Heart right ventricle (tissue), 16 donors: ENCODE results near the gene SIRT7. TPM values are rescaled to one million over a fixed set of nuclear protein-coding genes. Genes with fewer than 3 reads are reported as not detected.

Source experiments
- ATAC-seq, 8 donors: fragments of 200-7000 bp; cut with Tn5 transposase; one replicate each; pipeline ENCODE4 v1.9.1; 2020; ENCODE audit warnings: mild to moderate bottlenecking in 8 of 8, moderate library complexity in 8 of 8, moderate number of reproducible peaks in 1 of 8
- DNase-seq, 2 donors: peaks; one replicate each; pipeline ENCODE4 v3.0.0-alpha.2; 2020
- H3K27ac ChIP-seq, 10 donors: fragments of 200-600 bp; sonication (generic) in 2 of 10; one replicate each; pipeline versions ENCODE4 v1.5.0 to v1.8.0; 2020 to 2022; ENCODE audit warnings: mild to moderate bottlenecking in 3 of 10
- H3K27me3 ChIP-seq, 7 donors: fragments of 200-600 bp; one replicate each; pipeline ENCODE4 v1.8.0; 2021 to 2022; ENCODE audit warnings: mild to moderate bottlenecking in 2 of 7
- H3K36me3 ChIP-seq, 9 donors: fragments of 200-600 bp; sonication (generic) in 1 of 9; one replicate each; pipeline versions ENCODE4 v1.5.0 to v1.8.0; 2020 to 2022; ENCODE audit warnings: mild to moderate bottlenecking in 2 of 9
- H3K4me1 ChIP-seq, 9 donors: fragments of 200-600 bp; sonication (generic) in 1 of 9; one replicate each; pipeline versions ENCODE4 v1.5.0 to v1.8.0; 2020 to 2022; ENCODE audit warnings: mild to moderate bottlenecking in 4 of 9
- H3K4me3 ChIP-seq, 10 donors: fragments of 200-600 bp; sonication (generic) in 2 of 10; one replicate each; pipeline versions ENCODE4 v1.5.0 to v1.8.0; 2020 to 2022; ENCODE audit warnings: mild to moderate bottlenecking in 7 of 10, moderate library complexity in 2 of 10
- H3K9me3 ChIP-seq, 11 donors: fragments of 200-600 bp in 10 of 11; sonication (generic) in 2 of 11; one replicate each; pipeline versions ENCODE4 v1.5.0 to v1.8.0; 2013 to 2022; ENCODE audit warnings: mild to moderate bottlenecking in 2 of 11, control low read depth in 1 of 11, moderate library complexity in 1 of 11
- CTCF ChIP-seq, 9 donors: fragments of 200-600 bp; sonication (generic) in 2 of 9; IDR thresholded peaks; one replicate each; pipeline versions ENCODE4 v1.5.0 to v1.8.0; 2021 to 2022; ENCODE audit warnings: antibody characterized with exemption in 9 of 9, mild to moderate bottlenecking in 5 of 9, moderate library complexity in 1 of 9
- WGBS, 2 donors: extraction: QIAGEN DNeasy Blood & Tissue Kit; methylation state at CpG; one replicate each; pipeline ENCODE4 v1.1.7; 2013; ENCODE audit warnings: inconsistent platforms in 1 of 2; 5-methylcytosine and 5-hydroxymethylcytosine counted together
- intact Hi-C, 10 donors: fragments of 100-400 bp; cut with DNase I; formaldehyde crosslinking; loops; one replicate each; pipeline versions ENCODE4 v1.11.1 to v1.14.2; 2022
- polyA plus RNA-seq, 2 donors: library from polyadenylated mRNA; stranded (reverse); fragments of 200-250 nt; gene quantifications; one replicate each; pipeline ENCODE4 v1.2.3, GENCODE V29; 2013
- total RNA-seq, 10 donors: library from RNA; stranded (reverse); fragmentation: NEBNext Ultra II Directional in 3 of 10; extraction: Animal tissue kit (Norgen Biotek cat#: 25700) in 3 of 10; gene quantifications; one replicate each; pipeline versions ENCODE4 v1.2.1 to v1.2.4, GENCODE V29; 2021 to 2023
- donor health status: Arrhythmogenic right ventricular cardiomyopathy.
- donor health status: ischemic (EF 13 %, LVEDD 7.1; RV severe dilation, severe dysfunction).
- donor health status: healthy with polysubstance abuse.
- donor health status: DM: no; HTN: yes; CAD: no.
- donor health status: DM: no; HTN: no; CAD: no.
- donor health status: ischemic (EF 25% LVEDD 6.9; RV normal size, moderate dysfunction).
- donor health status: ischemic (EF 25% LVEDD 5.7; RV mildly dilated, moderate dysfunction).
- donor health status: healthy.
- donor health status: DM: yes; HTN: yes; CAD: no.
- donor health status: Ischemic cardiomyopathy.
- donor health status: ischemic (EF 35%, LVEDD 5.7; RV mildly dilated, moderate dysfunction).
- donor health status: nonischemic (EF 11% LVEDD 7.7; RV severe dilation, severe dysfunction).
- donor health status: DM: yes; HTN: yes; CAD: no.
- donor health status: PGD.
- donor health status: ischemic (EF 29% LVEDD 5.4; RV normal size, mild dysfunction).
- donor health status: nonischemic (EF 23%, LVEDD 6.1; RV moderate dilation, normal function).

SIRT7 gene
- total and polyA plus RNA-seq, 12 donors, result 4.4 to 15.7 (median 6.2) TPM

GRCh38 chr17:81964081-81964849 is 46.3 kb upstream of the SIRT7 start:
- no peak overlapping the region for H3K27ac ChIP-seq
- H3K9me3 ChIP-seq, result no peaks in the 10 kb centered on the region
- DNase-seq (no peak), ATAC-seq (no peak)
- peaks cover 14 to 46% (median 34%) of the 10 kb centered on the region in 9 donors for H3K4me1 ChIP-seq
- no peak overlapping the region for H3K4me3 ChIP-seq
- intact Hi-C loops, result loop anchor here in 3 of 10 donors (5.0 to 10.0 kb wide), 3 partner anchors 53 to 193 kb away; no protein-coding TSS in a partner anchor
- WGBS, 2 donors, result 62 to 64% methylated on average over 22 of the region's 22 CpGs
- no peaks in the 10 kb centered on the region for H3K36me3 ChIP-seq
- peaks cover 23 to 91% (median 59%) of the 10 kb centered on the region in 7 donors for H3K27me3 ChIP-seq
- TF ChIP-seq CTCF (IDR thresholded peaks at IDR 0.05), result no peak

DNA sequence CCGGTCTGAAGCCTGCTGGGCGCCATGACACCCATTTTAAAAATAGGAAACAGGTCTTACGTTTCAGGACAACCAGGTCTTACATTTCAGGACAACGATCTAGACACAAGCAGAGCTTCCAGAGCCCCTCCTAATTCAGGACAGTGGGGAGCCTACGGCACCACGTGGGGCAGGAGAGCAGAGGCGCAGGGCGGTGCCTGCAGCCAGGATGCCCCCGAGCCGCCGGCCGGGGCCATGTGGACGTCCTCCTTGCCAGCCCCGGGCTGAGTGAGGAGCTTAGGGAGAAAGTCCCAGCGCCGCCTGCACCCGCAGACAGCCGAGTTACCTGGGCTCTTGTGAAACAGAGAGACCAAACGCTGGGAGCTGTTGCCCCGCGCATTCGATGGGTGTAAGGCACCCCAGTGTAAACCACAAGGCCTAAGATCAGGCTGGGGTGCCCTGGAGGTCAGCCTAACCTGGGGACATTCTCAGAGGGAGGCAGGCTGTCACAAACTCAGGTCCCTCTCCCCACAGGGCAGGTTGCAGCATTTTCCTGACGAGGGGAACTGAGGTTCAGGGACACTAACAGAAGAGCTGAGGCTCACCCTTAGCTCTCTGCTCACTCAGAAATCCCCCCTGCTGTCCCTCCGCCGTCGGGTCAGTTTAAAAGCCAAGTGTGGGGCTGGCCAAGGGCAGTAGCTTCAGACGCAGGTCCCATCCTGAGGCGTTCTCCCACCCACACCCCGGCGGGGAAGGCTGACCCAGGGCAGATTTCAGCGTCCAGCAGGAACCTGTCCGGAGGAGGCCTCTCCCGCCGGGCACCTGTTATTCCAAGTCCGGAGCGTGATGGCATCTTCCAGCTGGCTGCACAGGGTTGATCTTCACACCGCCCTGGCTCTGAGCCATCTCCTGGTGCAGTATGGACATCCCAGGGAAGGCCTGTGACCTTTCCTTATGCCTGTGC is 44.8 kb upstream of the SIRT7 start:
- Histone ChIP-seq H3K4me1 (peaks cover 8 to 39% (median 26%) of the 10 kb centered on the region in 9 donors), H3K27me3 (peaks cover 33 to 91% (median 74%) of the 10 kb centered on the region in 7 donors), H3K36me3 (no peaks in the 10 kb centered on the region), H3K9me3 (no peaks in the 10 kb centered on the region), H3K4me3 (no peak overlapping the region), H3K27ac (no peak overlapping the region)
- 53 to 58% methylated on average over 37 of the region's 37 CpGs for WGBS, 2 donors
- TF ChIP-seq CTCF (IDR thresholded peaks at IDR 0.05), result no peak
- DNase-seq (no peak), ATAC-seq (no peak)
- intact Hi-C loops, result loop anchor here in 3 of 10 donors (5.0 to 10.0 kb wide), 3 partner anchors 55 to 195 kb away; no protein-coding TSS in a partner anchor

DNA sequence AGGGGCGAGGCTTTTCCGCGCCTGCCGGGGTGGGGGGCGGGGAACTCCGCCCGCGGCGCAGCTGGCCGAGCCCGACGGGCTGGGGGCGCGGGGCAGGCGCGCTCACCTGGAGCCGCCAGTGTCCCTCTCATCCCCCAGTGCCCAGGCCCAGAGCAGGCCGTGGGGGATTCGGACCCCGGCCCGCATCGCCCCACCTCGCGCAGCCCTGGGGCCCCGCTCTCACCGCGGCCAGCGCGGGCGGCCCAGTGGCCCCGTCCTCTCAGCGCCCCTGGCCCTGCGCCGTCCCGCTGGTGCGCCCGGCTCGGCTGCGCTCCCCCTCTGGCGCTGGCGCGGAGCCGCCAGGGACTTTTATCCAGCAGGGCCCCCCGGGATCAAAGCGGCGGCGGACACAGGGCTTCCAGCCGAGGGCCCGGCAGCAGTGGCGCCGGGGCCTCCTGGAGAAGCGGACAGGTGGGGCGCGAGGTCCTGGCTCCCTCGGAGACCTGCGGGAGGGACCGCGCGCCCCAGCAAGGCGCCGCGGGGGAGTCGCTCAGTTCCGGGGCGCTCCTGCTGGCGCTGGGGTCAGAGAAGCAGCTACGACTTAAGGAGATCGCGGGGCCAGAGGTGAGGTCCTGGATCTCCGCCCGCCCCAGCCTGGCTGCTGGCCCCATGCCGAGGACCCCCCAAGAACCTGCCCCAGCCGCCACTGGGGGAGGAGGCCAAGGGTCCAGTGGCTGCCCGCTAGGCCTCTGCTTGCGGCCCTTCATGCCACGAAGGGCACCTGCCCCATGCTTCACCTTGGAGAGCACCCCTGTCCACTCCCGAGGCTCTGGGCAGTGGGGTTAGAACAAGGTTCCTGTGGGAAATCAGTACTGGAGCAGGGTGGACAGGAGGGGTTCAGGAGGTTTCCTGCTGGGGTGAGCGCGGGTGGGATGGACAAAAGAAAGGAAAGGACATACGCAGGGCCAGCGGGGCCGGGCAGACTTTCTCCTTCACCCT is 43.8 kb upstream of the SIRT7 start:
- intact Hi-C loops, result loop anchor here in 6 of 10 donors (2.0 to 10.0 kb wide), 4 partner anchors 55 to 195 kb away; no protein-coding TSS in a partner anchor
- Histone ChIP-seq H3K36me3 (no peaks in the 10 kb centered on the region), H3K4me3 (no peak overlapping the region), H3K27ac (no peak overlapping the region), H3K27me3 (peaks cover 33 to 91% (median 75%) of the 10 kb centered on the region in 7 donors), H3K4me1 (peaks cover 0 to 29% (median 16%) of the 10 kb centered on the region in 9 donors), H3K9me3 (no peaks in the 10 kb centered on the region)
- DNase-seq (no peak), ATAC-seq (no peak)
- TF ChIP-seq CTCF (IDR thresholded peaks at IDR 0.05), result no peak
- WGBS, 2 donors, result 8 to 11% methylated on average over 63 to 81 of the region's 82 CpGs
